Superior temporal gyrus (tissue), 1 donor: Measurements from ENCODE around the gene MAPKBP1.
"Not testable (repeated sequence)": the region's sequence is repeated elsewhere in the genome, so short reads cannot be mapped to it uniquely, and the experiment has no call there.

Experiments used
- DNase-seq: peaks from one replicate; pipeline ENCODE4 v3.0.0-alpha.2; 2016; ENCODE audit errors: extremely low spot score

The MAPKBP1 gene, protein sequence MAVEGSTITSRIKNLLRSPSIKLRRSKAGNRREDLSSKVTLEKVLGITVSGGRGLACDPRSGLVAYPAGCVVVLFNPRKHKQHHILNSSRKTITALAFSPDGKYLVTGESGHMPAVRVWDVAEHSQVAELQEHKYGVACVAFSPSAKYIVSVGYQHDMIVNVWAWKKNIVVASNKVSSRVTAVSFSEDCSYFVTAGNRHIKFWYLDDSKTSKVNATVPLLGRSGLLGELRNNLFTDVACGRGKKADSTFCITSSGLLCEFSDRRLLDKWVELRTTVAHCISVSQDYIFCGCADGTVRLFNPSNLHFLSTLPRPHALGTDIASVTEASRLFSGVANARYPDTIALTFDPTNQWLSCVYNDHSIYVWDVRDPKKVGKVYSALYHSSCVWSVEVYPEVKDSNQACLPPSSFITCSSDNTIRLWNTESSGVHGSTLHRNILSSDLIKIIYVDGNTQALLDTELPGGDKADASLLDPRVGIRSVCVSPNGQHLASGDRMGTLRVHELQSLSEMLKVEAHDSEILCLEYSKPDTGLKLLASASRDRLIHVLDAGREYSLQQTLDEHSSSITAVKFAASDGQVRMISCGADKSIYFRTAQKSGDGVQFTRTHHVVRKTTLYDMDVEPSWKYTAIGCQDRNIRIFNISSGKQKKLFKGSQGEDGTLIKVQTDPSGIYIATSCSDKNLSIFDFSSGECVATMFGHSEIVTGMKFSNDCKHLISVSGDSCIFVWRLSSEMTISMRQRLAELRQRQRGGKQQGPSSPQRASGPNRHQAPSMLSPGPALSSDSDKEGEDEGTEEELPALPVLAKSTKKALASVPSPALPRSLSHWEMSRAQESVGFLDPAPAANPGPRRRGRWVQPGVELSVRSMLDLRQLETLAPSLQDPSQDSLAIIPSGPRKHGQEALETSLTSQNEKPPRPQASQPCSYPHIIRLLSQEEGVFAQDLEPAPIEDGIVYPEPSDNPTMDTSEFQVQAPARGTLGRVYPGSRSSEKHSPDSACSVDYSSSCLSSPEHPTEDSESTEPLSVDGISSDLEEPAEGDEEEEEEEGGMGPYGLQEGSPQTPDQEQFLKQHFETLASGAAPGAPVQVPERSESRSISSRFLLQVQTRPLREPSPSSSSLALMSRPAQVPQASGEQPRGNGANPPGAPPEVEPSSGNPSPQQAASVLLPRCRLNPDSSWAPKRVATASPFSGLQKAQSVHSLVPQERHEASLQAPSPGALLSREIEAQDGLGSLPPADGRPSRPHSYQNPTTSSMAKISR (N-terminal part only)

DNA sequence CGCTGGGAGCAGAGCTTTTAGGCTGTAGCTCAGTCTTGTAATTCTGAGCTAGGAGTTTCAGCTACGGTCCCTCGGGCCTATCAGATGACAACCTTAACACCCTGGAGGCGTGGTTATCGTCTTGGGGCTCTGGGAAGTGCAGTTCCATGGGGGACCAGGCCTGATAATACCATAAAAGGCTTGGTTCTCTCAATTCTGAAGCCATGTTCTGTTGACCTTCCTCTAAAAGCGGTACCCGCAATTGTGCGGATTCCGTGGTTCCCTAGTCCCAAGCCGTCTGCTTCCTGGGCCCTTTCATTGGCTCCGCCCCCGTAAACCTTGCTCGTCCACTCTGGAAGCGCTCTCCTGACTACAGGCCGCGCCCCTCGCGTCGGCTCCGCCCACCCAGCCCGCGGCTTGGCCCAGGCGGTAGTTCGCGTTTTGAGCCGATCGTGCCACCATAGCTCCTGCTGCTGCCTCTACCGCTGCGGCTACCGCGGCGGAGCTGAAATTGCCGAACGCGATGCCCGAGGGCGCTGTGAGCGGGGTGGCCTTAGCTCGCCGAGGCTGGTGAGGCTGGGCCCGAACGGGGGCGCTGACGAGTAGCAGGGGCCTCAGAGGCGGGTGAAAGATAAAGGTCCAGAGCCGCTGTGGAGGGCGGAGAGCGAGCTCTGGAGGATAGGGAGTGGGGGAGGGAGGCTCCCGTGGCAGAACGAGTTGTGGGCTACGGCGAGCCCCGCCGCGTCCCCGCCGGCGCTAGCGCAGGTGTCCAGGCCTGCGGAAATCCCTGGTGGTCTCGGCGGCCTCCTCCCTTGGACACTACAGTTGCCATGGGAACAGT is at the start of gene MAPKBP1:
MAPKBP1 (plus strand) TSS at position 423 of the 820 bp plus-strand sequence. CDS start 792 bp downstream, outside the sequence.
- DNase-seq = peak; percentile 99

DNA sequence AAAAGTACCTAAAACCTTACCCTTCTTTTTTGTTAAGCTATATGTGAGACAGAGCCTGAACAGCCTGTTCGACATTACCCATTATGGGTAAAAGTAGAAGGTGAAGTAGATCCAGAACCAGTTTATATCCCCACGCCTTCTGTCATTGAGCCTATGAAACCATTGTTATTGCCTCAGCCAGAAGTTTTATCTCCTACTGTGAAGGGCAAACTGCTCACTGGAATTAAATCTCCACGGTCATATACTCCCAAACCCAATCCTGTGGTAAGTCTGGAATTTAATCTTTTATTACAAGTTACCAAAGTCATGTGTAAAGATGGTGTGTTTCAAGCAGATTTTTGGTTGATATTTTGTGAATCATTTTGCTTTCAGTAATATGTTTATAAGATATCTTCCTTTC is 47.1 kb upstream of the MAPKBP1 start:
- no peak for DNase-seq

DNA sequence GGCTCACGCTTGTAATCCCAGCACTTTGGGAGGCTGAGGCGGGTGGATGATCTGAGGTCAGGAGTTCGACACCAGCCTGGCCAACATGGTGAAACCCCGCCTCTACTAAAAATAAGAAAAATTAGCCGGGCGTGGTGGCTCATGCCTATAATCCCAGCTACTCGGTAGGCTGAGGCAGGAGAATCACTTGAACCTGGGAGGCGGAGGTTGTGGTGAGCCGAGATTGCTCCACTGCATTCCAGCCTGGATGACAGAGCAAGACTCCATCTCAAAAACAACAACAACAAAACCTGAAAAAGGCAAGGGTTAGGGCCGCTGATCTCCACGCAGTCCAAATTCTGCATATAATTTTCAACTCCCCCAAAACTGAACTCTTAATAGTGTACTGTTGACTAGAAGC is 46.2 kb upstream of the MAPKBP1 start:
- DNase-seq = not testable (repeated sequence)

DNA sequence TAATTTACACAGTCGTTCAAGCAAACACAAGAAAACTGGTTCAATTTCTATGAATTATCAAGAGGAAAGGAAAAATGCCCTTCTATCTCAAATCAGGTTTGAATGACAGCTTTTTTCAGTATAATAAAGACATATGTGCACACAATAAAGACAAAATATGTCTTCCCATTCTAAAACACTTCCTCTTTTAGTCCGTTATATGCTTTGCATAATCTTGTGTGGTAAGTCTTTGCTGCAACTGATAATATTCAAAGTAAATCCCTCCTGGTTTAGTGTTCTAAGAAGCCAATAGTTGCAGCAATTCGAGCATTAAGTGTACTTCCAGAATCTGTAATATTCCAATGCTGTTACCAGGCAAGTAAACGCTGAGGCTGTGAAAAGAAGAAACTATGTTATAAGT is 43.7 kb upstream of the MAPKBP1 start:
- no peak for DNase-seq

DNA sequence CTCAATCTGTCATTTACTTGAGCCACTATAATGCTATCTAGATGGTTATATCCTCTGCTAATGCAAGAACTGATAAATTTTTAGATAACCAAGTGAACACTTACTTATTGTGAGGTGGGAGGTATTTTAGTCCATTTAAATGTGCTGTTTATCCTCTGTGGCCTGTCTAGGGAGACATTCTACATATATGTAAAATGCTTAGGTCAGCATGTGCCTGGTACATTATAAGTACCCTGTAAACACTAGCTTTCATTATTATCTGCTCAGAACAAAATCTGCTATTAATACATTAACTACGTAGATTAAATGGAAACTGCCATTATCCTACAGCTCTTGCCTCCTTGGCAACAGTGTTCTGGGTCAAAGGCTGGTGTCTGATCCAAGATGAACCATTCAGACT is 41.8 kb upstream of the MAPKBP1 start:
- DNase-seq = no peak

DNA sequence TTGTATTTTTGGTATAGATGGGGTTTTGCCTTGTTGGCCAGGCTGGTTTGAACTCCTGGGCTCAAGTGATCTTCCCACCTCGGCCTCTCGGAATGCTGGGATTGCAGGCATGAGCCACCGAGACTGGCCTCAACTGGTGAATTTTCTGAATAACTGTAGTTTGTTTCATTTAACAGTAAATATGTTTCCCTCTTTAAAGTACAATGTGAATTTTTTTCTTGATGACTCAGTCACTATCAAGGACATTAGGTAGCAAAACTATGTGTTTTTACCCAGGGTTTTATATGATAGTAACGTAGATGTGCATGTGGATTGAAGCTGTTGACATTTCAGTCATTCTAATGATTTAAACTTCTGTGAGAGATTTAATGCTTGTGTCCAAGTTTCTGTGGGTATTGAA is 40.2 kb upstream of the MAPKBP1 start:
- no peak for DNase-seq

DNA sequence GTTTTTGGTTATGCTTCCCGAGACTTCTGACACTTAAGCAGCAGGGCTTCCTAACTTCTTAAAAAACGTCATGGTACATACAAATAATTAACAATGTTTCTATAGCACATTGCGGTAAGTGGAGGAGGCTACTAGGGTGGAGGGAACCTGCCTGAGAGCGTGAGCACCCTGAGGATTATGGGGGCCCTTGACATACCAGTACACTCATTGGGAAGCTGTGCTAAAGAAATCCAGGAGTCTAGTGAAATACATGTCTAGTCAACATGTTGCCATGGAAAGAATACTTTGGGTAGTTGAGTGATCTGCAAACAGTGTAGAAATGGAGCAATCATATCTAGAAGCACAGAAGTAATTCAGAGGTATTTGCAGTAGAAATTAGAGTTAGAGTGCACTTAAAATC is 39.2 kb upstream of the MAPKBP1 start:
- no peak for DNase-seq

DNA sequence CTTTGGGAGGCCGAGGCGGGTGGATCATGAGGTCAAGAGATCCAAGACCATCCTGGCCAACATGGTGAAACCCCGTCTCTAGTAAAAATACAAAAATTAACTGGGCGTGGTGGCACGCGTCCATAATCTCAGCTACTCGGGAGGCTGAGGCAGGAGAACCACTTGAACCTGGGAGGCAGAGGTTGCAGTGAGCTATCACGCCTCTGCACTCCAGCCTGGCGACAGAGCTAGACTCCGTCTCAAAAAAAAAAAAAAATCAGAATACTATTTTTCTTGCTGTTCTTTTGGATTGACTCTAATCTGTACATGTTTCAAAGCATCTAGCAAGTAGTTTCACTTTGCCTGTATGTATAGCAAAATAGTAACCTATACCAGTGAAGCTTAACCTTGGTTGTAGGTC is 38.8 kb upstream of the MAPKBP1 start:
- not testable (repeated sequence) for DNase-seq

DNA sequence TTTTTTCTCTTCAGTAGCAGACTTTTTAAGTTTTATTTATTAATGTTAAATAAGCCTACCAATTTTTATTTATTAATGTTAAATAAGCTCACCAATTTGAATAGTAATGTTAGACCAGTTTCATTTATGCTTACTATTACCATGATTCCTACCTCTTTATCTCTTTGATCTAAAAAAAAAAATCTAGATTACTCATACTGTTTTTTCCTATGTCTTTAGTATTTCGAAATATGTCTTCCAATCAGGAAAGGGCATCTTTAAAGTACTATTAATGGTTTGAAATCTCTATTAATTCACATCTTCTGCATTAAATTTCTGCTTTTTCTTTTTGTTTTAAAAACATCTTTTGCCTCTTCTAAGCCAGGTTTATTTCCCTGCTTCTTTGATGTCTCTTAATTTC is 27.5 kb upstream of the MAPKBP1 start:
- DNase-seq = no peak

DNA sequence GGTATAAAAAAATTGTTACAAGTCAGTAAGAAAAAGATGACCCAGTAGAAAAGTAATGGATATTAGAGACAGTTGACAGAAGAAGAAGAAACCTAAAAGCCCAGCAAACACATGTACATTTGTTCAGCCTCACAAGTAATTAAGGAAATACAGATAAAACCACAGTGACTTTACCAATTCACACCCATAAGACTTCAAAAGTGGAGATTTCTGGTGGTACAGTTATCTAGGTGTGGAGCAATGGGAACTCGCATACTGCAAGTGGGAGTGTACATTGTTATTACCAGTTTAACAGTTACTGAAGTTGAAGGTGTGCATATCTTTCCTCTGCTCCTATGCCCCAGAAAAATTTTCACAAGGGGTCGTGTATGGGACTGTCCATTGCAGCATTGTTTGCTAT is 18.1 kb upstream of the MAPKBP1 start:
- DNase-seq = no peak

DNA sequence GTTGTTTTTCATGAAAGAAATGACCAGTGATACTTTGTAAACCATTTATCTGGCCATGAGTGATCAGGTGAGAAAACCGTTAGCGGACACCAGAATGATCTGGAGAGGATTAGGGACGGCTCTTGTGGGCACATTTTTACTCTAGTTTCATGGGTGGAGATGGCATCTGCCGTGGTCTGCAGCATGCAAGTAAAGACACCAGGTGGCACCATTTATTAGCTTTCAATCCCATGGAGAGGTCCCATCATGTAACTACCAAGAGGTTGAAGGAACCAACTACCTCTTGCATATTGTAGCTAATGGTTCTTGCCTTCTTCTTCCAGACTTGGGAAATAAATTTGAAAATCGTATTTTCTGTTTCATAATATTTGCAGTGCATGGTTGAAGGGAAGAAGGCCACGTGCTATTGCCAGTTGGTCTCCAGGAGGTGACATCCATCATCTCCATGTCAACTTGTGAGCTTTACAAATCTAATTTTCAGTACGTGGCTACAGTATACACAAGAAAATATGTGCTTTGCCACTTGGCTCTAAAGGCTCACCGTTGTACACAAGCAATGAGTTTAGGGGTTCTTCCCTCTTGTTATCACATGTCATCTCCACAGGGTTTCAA is 1.5 kb upstream of the MAPKBP1 start:
- DNase-seq = peak; percentile 85

DNA sequence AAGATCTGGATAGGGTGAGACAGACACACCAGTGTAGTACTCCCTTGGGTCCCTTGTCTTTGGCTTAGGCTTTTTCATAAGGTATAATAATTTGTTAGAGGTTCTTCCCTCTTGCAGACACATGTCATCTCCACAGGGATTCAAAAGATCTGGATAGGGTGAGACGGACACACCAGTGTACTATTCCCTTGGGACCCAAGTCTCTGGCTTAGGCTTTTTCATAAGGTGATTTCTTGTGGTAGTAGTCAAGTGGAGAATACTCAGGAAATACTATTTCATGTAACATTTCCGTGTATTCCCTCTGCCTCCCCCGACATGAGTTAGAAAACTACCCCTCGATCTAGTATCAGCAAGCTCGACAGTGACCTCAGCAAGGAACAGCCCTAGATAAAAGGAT is 954 bp upstream of the MAPKBP1 start:
- DNase-seq = no peak

DNA sequence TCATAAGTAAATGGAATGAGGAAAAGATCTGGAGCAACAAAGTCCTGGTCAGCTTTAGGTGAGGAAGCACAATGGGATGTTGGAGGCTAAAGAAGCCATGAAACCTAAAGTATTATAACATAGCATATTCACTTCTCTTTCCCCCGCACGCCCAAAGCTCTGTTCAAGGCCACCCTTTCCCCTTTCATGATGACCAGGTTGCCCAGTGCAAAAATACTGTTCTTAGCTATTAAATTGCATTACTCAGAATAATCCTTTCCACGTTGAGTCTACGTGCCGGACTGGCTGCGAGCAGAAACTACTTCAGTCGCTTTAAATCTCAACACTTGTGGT is 589 bp upstream of the MAPKBP1 start:
- no peak for DNase-seq

DNA sequence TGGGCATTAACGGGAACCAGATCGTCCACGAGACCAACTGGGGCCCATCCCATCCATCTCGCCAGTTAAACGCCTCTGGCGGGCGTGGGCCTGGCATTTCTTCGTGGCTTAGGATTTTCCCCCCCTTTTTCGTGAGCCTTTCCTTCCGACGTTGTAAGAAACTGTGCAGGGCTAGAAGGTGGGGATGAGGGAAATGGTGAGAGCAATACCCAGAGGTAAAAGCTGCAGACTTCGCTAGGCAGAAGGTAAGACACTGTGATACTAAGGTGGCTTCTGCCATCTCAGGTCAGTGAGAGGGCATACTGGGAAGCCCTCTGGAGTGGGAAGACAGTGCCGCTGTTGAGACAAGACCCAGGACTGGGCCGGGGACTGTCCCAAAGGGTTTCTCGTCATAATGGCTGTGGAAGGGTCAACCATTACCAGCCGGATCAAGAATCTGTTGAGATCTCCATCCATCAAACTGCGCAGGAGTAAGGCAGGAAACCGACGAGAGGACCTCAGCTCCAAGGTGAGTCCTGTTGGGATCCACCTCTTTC is 666 bp downstream of the MAPKBP1 start:
- peak; percentile 29 for DNase-seq

DNA sequence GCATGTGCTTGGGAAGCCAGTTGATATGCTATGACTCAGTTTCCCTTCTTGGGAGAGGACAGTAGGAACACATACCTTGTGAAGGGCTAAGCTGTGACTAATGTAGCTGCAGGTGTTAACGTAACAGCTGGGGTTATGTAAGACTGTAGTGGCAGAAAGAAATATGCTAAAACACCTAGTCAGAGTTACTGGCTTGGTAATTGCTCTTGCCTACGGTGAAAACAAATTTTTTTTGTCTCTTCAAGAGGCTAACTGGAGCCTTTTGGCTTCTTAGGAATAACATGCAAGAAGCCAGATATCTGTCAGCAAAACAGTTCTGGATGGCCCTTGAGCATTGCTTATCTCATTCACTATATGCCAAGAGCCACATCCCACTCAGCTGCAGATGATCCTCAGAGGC is 1.4 kb downstream of the MAPKBP1 start:
- DNase-seq = peak; percentile 34

DNA sequence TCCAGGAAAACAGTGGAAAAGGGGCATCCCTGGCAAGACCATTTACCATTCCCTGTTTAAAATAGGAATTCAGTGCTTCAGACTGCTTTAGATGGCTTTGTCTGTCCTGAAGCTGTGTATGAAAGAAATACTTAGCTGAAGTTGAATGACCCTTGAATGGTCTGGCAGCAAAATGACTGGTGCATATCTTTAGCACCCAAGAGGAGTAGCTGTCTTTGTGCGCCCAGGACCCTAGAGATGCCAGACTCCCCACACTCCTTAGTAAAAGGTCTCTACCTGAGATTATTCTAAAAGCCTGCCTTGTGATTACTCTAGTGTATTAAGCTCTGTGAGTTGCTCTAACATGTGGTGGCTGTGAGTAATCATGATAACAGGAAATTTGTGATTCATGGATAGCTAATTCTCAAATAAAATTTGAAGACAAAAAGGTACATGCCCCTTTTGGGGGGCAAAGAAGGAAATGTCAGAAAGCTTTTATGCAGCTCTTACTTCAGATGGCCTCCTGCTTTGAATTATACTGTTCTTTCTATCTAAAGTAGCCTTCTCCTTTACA is 3.2 kb downstream of the MAPKBP1 start:
- no peak for DNase-seq

DNA sequence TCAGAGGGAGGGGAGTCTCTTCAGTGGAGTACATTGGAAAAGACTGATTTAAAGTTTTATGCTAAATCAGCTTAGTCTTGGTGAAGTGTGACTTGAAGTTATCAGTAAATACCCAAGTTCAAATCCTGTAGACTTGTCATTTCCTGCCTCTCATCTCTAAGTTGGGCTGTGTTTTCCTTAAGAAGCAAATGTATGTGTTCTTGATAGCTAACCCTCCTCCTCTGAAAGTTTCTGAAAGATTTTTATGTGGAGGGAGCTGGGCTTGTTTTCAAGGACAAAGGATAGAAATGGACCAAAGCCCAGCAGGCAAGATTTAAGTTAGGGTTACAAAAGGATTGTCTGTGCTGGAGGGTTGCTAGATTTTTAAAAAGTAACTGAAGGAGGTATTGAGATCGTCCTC is 4.2 kb downstream of the MAPKBP1 start:
- DNase-seq = no peak

DNA sequence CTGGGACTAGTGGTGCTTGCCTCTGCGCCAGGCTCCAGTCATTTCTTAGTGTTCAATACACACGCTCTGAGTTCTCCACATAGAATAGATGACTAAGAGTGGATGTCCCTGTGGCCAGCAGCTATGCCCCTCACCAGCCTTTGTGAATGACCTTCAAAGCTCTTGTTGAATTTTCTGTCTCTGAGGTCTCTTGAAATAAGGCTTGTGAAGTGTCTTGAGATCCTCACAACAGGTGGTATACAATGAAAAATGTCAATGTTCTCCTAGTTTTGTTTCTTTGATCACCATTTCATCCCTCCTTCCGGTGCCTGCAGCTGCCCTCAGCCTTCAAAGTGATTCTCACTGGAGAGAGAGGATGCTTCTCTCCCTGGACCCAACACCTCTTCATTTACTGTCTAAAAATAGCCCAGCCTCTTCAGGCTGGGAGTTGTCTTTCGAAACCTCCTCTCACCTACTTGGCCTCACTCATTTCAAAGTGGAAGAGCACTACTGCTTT is 5.4 kb downstream of the MAPKBP1 start:
- DNase-seq = no peak

DNA sequence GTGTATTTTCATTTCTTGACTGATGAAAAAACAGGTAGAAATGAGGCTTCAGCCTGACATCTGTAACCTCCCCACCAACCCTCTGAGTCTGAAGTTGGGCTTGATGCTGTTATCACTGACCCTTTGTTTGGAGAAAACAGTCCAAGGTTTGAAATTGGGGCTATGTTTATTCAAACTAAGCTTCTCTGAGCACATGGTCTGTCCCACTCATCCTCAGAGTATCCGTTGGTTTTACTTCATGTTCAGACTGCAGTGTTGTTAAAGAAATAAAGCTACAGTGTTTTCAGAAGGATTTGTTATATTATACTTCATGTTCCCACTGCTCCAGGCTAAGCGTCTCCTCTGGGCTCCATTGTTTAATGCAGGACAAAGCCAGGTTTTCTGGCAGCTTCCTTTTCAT is 6.0 kb downstream of the MAPKBP1 start:
- peak; percentile 30 for DNase-seq

DNA sequence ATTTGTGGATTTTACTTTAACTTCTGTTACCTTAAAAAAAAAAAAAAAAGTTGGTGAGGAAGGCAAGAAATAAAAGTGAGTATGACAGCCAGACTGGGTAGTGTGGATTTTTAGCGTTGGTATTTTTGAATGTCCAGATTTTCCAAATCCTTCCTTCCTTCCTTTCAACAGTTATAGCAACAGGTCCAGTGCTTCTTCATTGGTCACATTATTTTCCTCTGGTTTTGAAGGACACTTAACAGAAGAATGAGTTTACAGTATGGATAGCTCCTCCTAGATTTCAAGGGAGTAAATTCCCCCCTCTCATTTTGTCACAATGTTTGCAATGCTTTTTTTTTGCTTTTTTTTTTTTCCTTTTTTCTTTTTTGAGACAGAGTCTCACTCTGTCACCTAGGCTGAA is 6.4 kb downstream of the MAPKBP1 start:
- no peak for DNase-seq
